ENCODE data around the gene ADORA3. TPM values are rescaled to one million over a fixed set of nuclear protein-coding genes. Genes with fewer than 3 reads are reported as not detected.
A peak's percentile ranks its signal among the peaks of the same experiment; 100 is the strongest.

The ADORA3 gene
- total RNA-seq, 4 donors from 2014 or later = 0.91 to 2.1 (median 1.8) TPM

- 89 to 94% methylated on average over 5 of the region's 5 CpGs for WGBS, 2 donors
- H3K4me3 ChIP-seq (ENCODE audit: low read depth, poor library complexity, severe bottlenecking) = no peak overlapping the region
- intact Hi-C loops (cut with DNase I; ENCODE audit: low total_unique reads) = no loop called here
- no peak for DNase-seq (ENCODE audit: low spot score in 2 of 2)
- no peak for TF ChIP-seq POLR2A (IDR thresholded peaks at IDR 0.05)
- TF ChIP-seq CTCF (IDR thresholded peaks at IDR 0.05) = no peak
Measured at GRCh38 chr1:111512132-111512889, 8.9 kb upstream of the ADORA3 start.

GRCh38 chr1:111511370-111511769, 7.9 kb upstream of the ADORA3 start:
- TF ChIP-seq POLR2A (IDR thresholded peaks at IDR 0.05) = no peak
- no peak for TF ChIP-seq CTCF (IDR thresholded peaks at IDR 0.05)
- 85 to 87% methylated on average over 3 of the region's 3 CpGs for WGBS, 2 donors
- intact Hi-C loops (cut with DNase I; ENCODE audit: low total_unique reads) = no loop called here
- no peak overlapping the region for H3K4me3 ChIP-seq (ENCODE audit: low read depth, poor library complexity, severe bottlenecking)
- no peak for DNase-seq (ENCODE audit: low spot score in 2 of 2)

GRCh38 chr1:111509997-111510375, 6.6 kb upstream of the ADORA3 start:
- DNase-seq (ENCODE audit: low spot score in 2 of 2) = no peak
- intact Hi-C loops (cut with DNase I; ENCODE audit: low total_unique reads) = loop anchor here (5.0 to 10.0 kb wide), 2 partner anchors 145 to 262 kb away; no protein-coding TSS in a partner anchor
- no peak overlapping the region for H3K4me3 ChIP-seq (ENCODE audit: low read depth, poor library complexity, severe bottlenecking)
- no peak for TF ChIP-seq POLR2A (IDR thresholded peaks at IDR 0.05)
- TF ChIP-seq CTCF (IDR thresholded peaks at IDR 0.05) = no peak
- WGBS, 2 donors = 47 to 51% methylated on average over 3 of the region's 3 CpGs

- intact Hi-C loops (cut with DNase I; ENCODE audit: low total_unique reads) = loop anchor here (5.0 to 10.0 kb wide), 2 partner anchors 147 to 265 kb away; no protein-coding TSS in a partner anchor
- peak; percentile 77 to 94 for DNase-seq (ENCODE audit: low spot score in 2 of 2)
- WGBS, 2 donors = 20 to 24% methylated on average over 14 to 15 of the region's 15 CpGs
Measured at GRCh38 chr1:111507411-111508201, 4.2 kb upstream of the ADORA3 start.

GRCh38 chr1:111506561-111506960, 3.1 kb upstream of the ADORA3 start:
- intact Hi-C loops (cut with DNase I; ENCODE audit: low total_unique reads) = loop anchor here (5.0 to 10.0 kb wide), 2 partner anchors 148 to 266 kb away; no protein-coding TSS in a partner anchor
- H3K4me3 ChIP-seq (ENCODE audit: low read depth, poor library complexity, severe bottlenecking) = no peak overlapping the region
- no peak for TF ChIP-seq CTCF (IDR thresholded peaks at IDR 0.05)
- no peak for TF ChIP-seq POLR2A (IDR thresholded peaks at IDR 0.05)
- DNase-seq (ENCODE audit: low spot score in 2 of 2) = no peak
- 43 to 45% methylated on average over 2 of the region's 2 CpGs for WGBS, 2 donors

More at GRCh38 chr1:111507411-111508201, 4.2 kb upstream of the ADORA3 start:
- TF ChIP-seq CTCF (IDR thresholded peaks at IDR 0.05) = no peak
- no peak for TF ChIP-seq POLR2A (IDR thresholded peaks at IDR 0.05)
- no peak overlapping the region for H3K4me3 ChIP-seq (ENCODE audit: low read depth, poor library complexity, severe bottlenecking)
